H1 (cell line): ENCODE data around the gene TAF4. TPM values are rescaled to one million over a fixed set of nuclear protein-coding genes. Genes with fewer than 3 reads are reported as not detected.

ENCODE experiments used
- CTCF ChIA-PET: fragments of 300-600 bp; sonication (Branson Sonifier 250); formaldehyde crosslinking; loops from one replicate; lab custom pipeline; 2021; ENCODE audit not compliant: partially characterized antibody; lab: Charles Lee
- POLR2A ChIA-PET: fragments of 300-600 bp; sonication (Branson Sonifier 250); formaldehyde crosslinking; loops from one replicate; lab custom pipeline; 2021; ENCODE audit warnings: inconsistent platforms; ENCODE audit not compliant: partially characterized antibody; lab: Charles Lee
- DNase-seq, 2 experiments: peaks; one replicate each; pipeline versions ENCODE4 v3.0.0 to v3.0.0-alpha.2; 2010 to 2022; ENCODE audit warnings: low spot score in 2 of 2, low read depth in 1 of 2, mixed read lengths in 1 of 2
- FAIRE-seq: peaks from 2 replicates; lab custom pipeline; 2011; peaks lifted over from hg19 to GRCh38; lab: Jason Lieb, UNC
- H2AFZ ChIP-seq: 2 replicates; pipeline ENCODE4 v1.8.1; 2012; ENCODE audit warnings: low read length, inconsistent platforms
- H2AK5ac ChIP-seq: 2 replicates; pipeline ENCODE4 v1.6.1; 2013; ENCODE audit warnings: low read depth, low read length
- H2BK120ac ChIP-seq: replicated peaks from 2 replicates; pipeline ENCODE3; 2013; ENCODE audit warnings: low read depth, low read length, inconsistent platforms
- H2BK12ac ChIP-seq: 2 replicates; pipeline ENCODE4 v1.6.1; 2013; ENCODE audit warnings: low read depth, low read length
- H2BK15ac ChIP-seq: 2 replicates; pipeline ENCODE4 v1.6.1; 2013; ENCODE audit warnings: low read length
- H2BK20ac ChIP-seq: 2 replicates; pipeline ENCODE4 v1.6.1; 2013; ENCODE audit warnings: low read length
- H2BK5ac ChIP-seq: 2 replicates; pipeline ENCODE4 v1.6.1; 2013; ENCODE audit warnings: low read depth, low read length
- H3K14ac ChIP-seq: 2 replicates; pipeline ENCODE4 v1.6.1; 2013; ENCODE audit warnings: inconsistent platforms; ENCODE audit not compliant: insufficient read length
- H3K18ac ChIP-seq: 2 replicates; pipeline ENCODE4 v1.6.1; 2013; ENCODE audit warnings: low read length; ENCODE audit errors: extremely low read depth
- H3K23ac ChIP-seq: 2 replicates; pipeline ENCODE4 v1.6.1; 2013; ENCODE audit warnings: inconsistent platforms; ENCODE audit not compliant: insufficient read length
- H3K23me2 ChIP-seq: 2 replicates; pipeline ENCODE4 v1.6.1; 2013; ENCODE audit warnings: low read depth, low read length
- H3K27ac ChIP-seq: 2 replicates; pipeline ENCODE4 v1.6.1; 2011; ENCODE audit warnings: low read depth, low read length, inconsistent platforms
- H3K27me3 ChIP-seq, 4 experiments: replicated peaks in 1 of 4; 1 replicate in 1 of 4; 2 replicates in 3 of 4; pipeline versions ENCODE4 v1.6.1 to v1.8.1; 2011 to 2013; ENCODE audit warnings: low read length in 3 of 4, mild to moderate bottlenecking in 3 of 4, inconsistent platforms in 2 of 4, mixed read lengths in 2 of 4, moderate library complexity in 1 of 4; ENCODE audit not compliant: control insufficient read depth in 3 of 4, insufficient read depth in 3 of 4; ENCODE audit errors: extremely low read depth in 1 of 4
- H3K36me3 ChIP-seq, 4 experiments: 2 replicates each; pipeline versions ENCODE4 v1.6.1 to v1.8.1; 2011 to 2013; ENCODE audit warnings: mild to moderate bottlenecking in 4 of 4, low read length in 3 of 4, moderate library complexity in 2 of 4, control low read depth in 1 of 4, inconsistent platforms in 1 of 4; ENCODE audit not compliant: insufficient read depth in 4 of 4, control insufficient read depth in 2 of 4
- H3K4ac ChIP-seq: replicated peaks from 2 replicates; pipeline ENCODE3; 2013; ENCODE audit warnings: low read length, low read depth, mixed read lengths, inconsistent platforms; ENCODE audit not compliant: insufficient read length
- H3K4me1 ChIP-seq, 4 experiments: replicated peaks in 1 of 4; 1 replicate in 1 of 4; 2 replicates in 3 of 4; pipeline versions ENCODE4 v1.6.1 to v1.8.1; 2011 to 2013; ENCODE audit warnings: low read length in 3 of 4, inconsistent platforms in 2 of 4, mixed read lengths in 1 of 4; ENCODE audit not compliant: insufficient read depth in 4 of 4, control insufficient read depth in 3 of 4
- H3K4me2 ChIP-seq, 2 experiments: 2 replicates each; pipeline versions ENCODE4 v1.6.1 to v1.8.1; 2011 to 2013; ENCODE audit warnings: low read depth in 2 of 2, low read length in 2 of 2, control low read depth in 1 of 2, inconsistent platforms in 1 of 2, mild to moderate bottlenecking in 1 of 2; ENCODE audit not compliant: insufficient read depth in 1 of 2
- H3K4me3 ChIP-seq, 4 experiments: fragments of 200-600, 300-600 bp in 1 of 4; sonication (generic), shearing (Covaris generic), sonication (Bioruptor Twin) in 1 of 4; 2 replicates each; pipeline versions ENCODE4 v1.5.1 to v1.8.1; 2011 to 2016; ENCODE audit warnings: low read length in 4 of 4, low read depth in 3 of 4, control low read depth in 2 of 4, inconsistent platforms in 2 of 4, mild to moderate bottlenecking in 2 of 4, mixed read lengths in 1 of 4, moderate library complexity in 1 of 4; ENCODE audit not compliant: insufficient read depth in 2 of 4; ENCODE audit errors: extremely low read depth in 1 of 4
- H3K56ac ChIP-seq: replicated peaks from 2 replicates; pipeline ENCODE3; 2013; ENCODE audit warnings: low read depth, mild to moderate bottlenecking, mixed read lengths, low read length, inconsistent platforms; ENCODE audit not compliant: insufficient read length
- H3K79me1 ChIP-seq: 2 replicates; pipeline ENCODE4 v1.6.1; 2013; ENCODE audit warnings: low read depth, low read length, control low read depth
- H3K79me2 ChIP-seq, 2 experiments: 2 replicates each; pipeline versions ENCODE4 v1.6.1 to v1.8.1; 2012 to 2013; ENCODE audit warnings: low read length in 2 of 2, mild to moderate bottlenecking in 2 of 2, inconsistent platforms in 1 of 2; ENCODE audit not compliant: insufficient read depth in 2 of 2, control insufficient read depth in 1 of 2
- H3K9ac ChIP-seq, 4 experiments: replicated peaks in 1 of 4; 1 replicate in 1 of 4; 2 replicates in 3 of 4; pipeline versions ENCODE4 v1.6.1 to v1.8.1; 2011 to 2013; ENCODE audit warnings: low read depth in 3 of 4, low read length in 3 of 4, control low read depth in 2 of 4, mild to moderate bottlenecking in 2 of 4, moderate library complexity in 2 of 4, inconsistent platforms in 1 of 4; ENCODE audit errors: extremely low read depth in 1 of 4
- H3K9me3 ChIP-seq, 2 experiments: 2 replicates each; pipeline versions ENCODE4 v1.6.1 to v1.8.1; 2012 to 2013; ENCODE audit warnings: mild to moderate bottlenecking in 2 of 2, moderate library complexity in 2 of 2, control low read depth in 1 of 2, inconsistent platforms in 1 of 2, low read depth in 1 of 2, low read length in 1 of 2, mixed read lengths in 1 of 2; ENCODE audit not compliant: insufficient read depth in 2 of 2
- H4K20me1 ChIP-seq, 2 experiments: replicated peaks in 1 of 2; 2 replicates each; pipeline versions ENCODE3 to v1.8.1; 2011 to 2013; ENCODE audit warnings: inconsistent platforms in 2 of 2, low read length in 2 of 2, mild to moderate bottlenecking in 1 of 2; ENCODE audit not compliant: insufficient read depth in 2 of 2, control insufficient read depth in 1 of 2
- H4K5ac ChIP-seq: 2 replicates; pipeline ENCODE4 v1.6.1; 2013; ENCODE audit warnings: low read length, low read depth, mixed read lengths, inconsistent platforms; ENCODE audit not compliant: insufficient read length
- H4K8ac ChIP-seq: 2 replicates; pipeline ENCODE4 v1.8.0; 2013; ENCODE audit warnings: mild to moderate bottlenecking, moderate library complexity, low read length, inconsistent platforms; ENCODE audit not compliant: insufficient read depth; ENCODE audit errors: extremely low read depth
- H4K91ac ChIP-seq: replicated peaks from 2 replicates; pipeline ENCODE3; 2013; ENCODE audit warnings: low read length, mixed read lengths, inconsistent platforms; ENCODE audit not compliant: insufficient read length
- KDM5A ChIP-seq: fragments of 200-600 bp; IDR thresholded peaks from 2 replicates; pipeline ENCODE4 v1.7.1; 2012; ENCODE audit warnings: mild to moderate bottlenecking, low read length, inconsistent platforms, mixed read lengths
- MAX ChIP-seq: IDR thresholded peaks from 2 replicates; pipeline ENCODE4 v1.6.1; 2012; ENCODE audit warnings: inconsistent platforms
- POLR2A ChIP-seq, 2 experiments: IDR thresholded peaks; 1 replicate in 1 of 2; 2 replicates in 1 of 2; pipeline ENCODE4 v1.6.1; 2011; ENCODE audit warnings: low read depth in 2 of 2, low read length in 2 of 2, mild to moderate bottlenecking in 2 of 2; ENCODE audit errors: control extremely low read depth in 1 of 2
- POU5F1 ChIP-seq: IDR thresholded peaks from 2 replicates; pipeline ENCODE4 v1.6.1; 2011; ENCODE audit warnings: low read depth, mild to moderate bottlenecking, low read length, moderate library complexity
- RXRA ChIP-seq: IDR thresholded peaks from 2 replicates; pipeline ENCODE4 v1.6.1; 2011; ENCODE audit warnings: low read depth, mild to moderate bottlenecking, low read length, moderate library complexity; ENCODE audit not compliant: insufficient read depth
- SIN3A ChIP-seq, 2 experiments: IDR thresholded peaks in 1 of 2; conservative IDR thresholded peaks in 1 of 2; 2 replicates each; pipeline ENCODE4 v1.6.1; 2011 to 2012; ENCODE audit warnings: low read length in 2 of 2, improper control_type of control experiment in 1 of 2, low read depth in 1 of 2, mild to moderate bottlenecking in 1 of 2
- WGBS, 2 experiments: shearing (Covaris generic) in 1 of 2; methylation state at CpG; one replicate each; pipeline versions ENCODE4 v1.1.6 to v1.1.7; 2013 to 2015; ENCODE audit warnings: low lambda C conversion rate in 2 of 2, mixed read lengths in 2 of 2, inconsistent platforms in 1 of 2, low coverage in 1 of 2, missing lambda C conversion rate in 1 of 2; ENCODE audit not compliant: insufficient replicate concordance in 2 of 2, insufficient coverage in 1 of 2, insufficient read length in 1 of 2; ENCODE audit errors: extremely low coverage in 1 of 2, missing lambda C conversion rate in 1 of 2; 5-methylcytosine and 5-hydroxymethylcytosine counted together
- polyA plus RNA-seq, 7 experiments: library from polyadenylated mRNA; depleted of rRNA in 3 of 7; stranded (reverse) in 5 of 7; unstranded in 2 of 7; fragments of >200 nt in 5 of 7; fragments of 200-250 nt in 2 of 7; gene quantifications; 1 replicate in 5 of 7; 2 replicates in 1 of 7; 4 replicates in 1 of 7; pipeline versions ENCODE4 v1.2.1 to v1.2.3, GENCODE V29; 2011 to 2013; ENCODE audit warnings: missing spikeins in 2 of 7, mixed read lengths in 2 of 7
- total RNA-seq: library from RNA; stranded (reverse); fragmentation: NEBNext Ultra II Directional; extraction: Animal tissue kit (Norgen Biotek cat#: 25700); gene quantifications from 2 replicates; pipeline ENCODE4 v1.2.1, GENCODE V29; 2021
- TF ChIP-seq, protein P1 (sequence below): IDR thresholded peaks from 2 replicates; pipeline ENCODE4 v1.6.1; 2011; ENCODE audit warnings: low read length, improper control_type of control experiment

Gene TAF4
- total and polyA plus RNA-seq, 2 of the 8 experiments (the other 6 are each of a cell fraction or from before 2014, with no cell fraction given) = 16.0 to 30.1 TPM

- no peak overlapping the region for H3K27ac ChIP-seq
- FAIRE-seq = no peak
- no peak overlapping the region for H2BK12ac ChIP-seq
- H3K23ac ChIP-seq = no peak overlapping the region
- no peak overlapping the region for H3K18ac ChIP-seq
- H2BK15ac ChIP-seq = no peak overlapping the region
- ChIA-PET CTCF (no interaction called here), POLR2A (no interaction called here)
- WGBS, 2 experiments = 96% methylated on average over 16 of the region's 17 CpGs; no CpG with 5 or more reads in 1 of the 2 experiments
- H3K79me1 ChIP-seq = no peaks in the 10 kb centered on the region; the same call in 1 of the 2 replicates
- no peaks in the 10 kb centered on the region for H3K23me2 ChIP-seq
- no peak overlapping the region for H3K9ac ChIP-seq
- H2AK5ac ChIP-seq = no peak overlapping the region
- no peak overlapping the region for H3K4me3 ChIP-seq
- H2AFZ ChIP-seq = no peak overlapping the region
- no peak for TF ChIP-seq SIN3A (conservative IDR thresholded peaks at IDR 0.05 in 1 of 2, IDR thresholded peaks at IDR 0.05 in 1 of 2; ENCODE audit: low read depth in 1 of 2, low read length in 2 of 2)
- no peak for TF ChIP-seq KDM5A
- TF ChIP-seq RXRA = no peak
- TF ChIP-seq MAX = no peak
- TF ChIP-seq POU5F1 = no peak
- TF ChIP-seq POLR2A (IDR thresholded peaks at IDR 0.05; ENCODE audit: control extremely low read depth in 1 of 2, low read depth in 2 of 2, low read length in 2 of 2) = no peak
- TF ChIP-seq, protein P1, sequence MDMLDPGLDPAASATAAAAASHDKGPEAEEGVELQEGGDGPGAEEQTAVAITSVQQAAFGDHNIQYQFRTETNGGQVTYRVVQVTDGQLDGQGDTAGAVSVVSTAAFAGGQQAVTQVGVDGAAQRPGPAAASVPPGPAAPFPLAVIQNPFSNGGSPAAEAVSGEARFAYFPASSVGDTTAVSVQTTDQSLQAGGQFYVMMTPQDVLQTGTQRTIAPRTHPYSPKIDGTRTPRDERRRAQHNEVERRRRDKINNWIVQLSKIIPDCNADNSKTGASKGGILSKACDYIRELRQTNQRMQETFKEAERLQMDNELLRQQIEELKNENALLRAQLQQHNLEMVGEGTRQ = no peak
- H3K27me3 ChIP-seq = no peaks in the 10 kb centered on the region
- H3K4ac ChIP-seq = no peak overlapping the region
- peaks cover 19 to 54% (median 45%) of the 10 kb centered on the region in 4 experiments; a peak in 7 of 8 replicates for H3K36me3 ChIP-seq
- no peak overlapping the region for H3K14ac ChIP-seq
- no peak overlapping the region for H2BK120ac ChIP-seq
- H4K8ac ChIP-seq = no peak overlapping the region
- no peak overlapping the region for H4K5ac ChIP-seq
- no peak overlapping the region for H2BK5ac ChIP-seq
- no peak overlapping the region for H3K56ac ChIP-seq
- H3K4me2 ChIP-seq = no peak overlapping the region
- no peaks in the 10 kb centered on the region for H3K9me3 ChIP-seq
- H2BK20ac ChIP-seq = no peak overlapping the region
- DNase-seq = no peak
- peaks cover 0 to 16% of the 10 kb centered on the region in 2 experiments for H4K20me1 ChIP-seq
- no peak overlapping the region for H4K91ac ChIP-seq
- H3K4me1 ChIP-seq = peaks cover 0 to 2% (median 0%) of the 10 kb centered on the region in 4 experiments; a peak in 2 of 7 replicates
- H3K79me2 ChIP-seq = peaks cover 0 to 3% of the 10 kb centered on the region in 2 experiments; a peak in 1 of 4 replicates
These were observed 58.5 kb downstream of the TAF4 start for GRCh38 chr20:62007127-62007647.
